22Rv1 (cell line): ENCODE results near the gene BEND3.

Experiments used
- ZFX ChIP-seq: fragments of 450-650 bp; IDR thresholded peaks from 2 replicates; pipeline ENCODE4 v1.6.1; 2017; ENCODE audit warnings: antibody characterized with exemption, borderline replicate concordance
- TF ChIP-seq, protein P1 (sequence below): fragments of 450-650 bp; IDR thresholded peaks from 2 replicates; pipeline ENCODE4 v1.5.1; 2017; ENCODE audit warnings: mild to moderate bottlenecking

DNA sequence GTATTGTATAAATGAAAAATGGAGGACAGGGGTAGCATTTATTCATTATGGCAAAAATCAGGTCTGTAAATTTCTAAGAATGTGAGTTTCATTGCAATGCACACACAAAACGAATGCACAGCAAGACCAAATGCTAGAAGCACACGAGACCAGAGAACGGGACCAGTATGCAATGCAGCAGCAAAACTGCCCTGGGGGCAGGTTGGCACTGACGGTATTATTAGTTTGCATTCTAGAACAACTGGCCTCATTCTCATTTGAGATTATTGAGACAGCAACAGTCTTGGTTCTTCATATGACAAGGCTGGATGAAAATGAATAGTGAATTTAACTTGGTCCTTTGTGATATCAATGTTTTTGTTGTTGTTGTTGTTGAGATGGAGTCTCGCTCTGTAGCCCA lies 96.3 kb downstream of the BEND3 start:
- TF ChIP-seq, protein P1, sequence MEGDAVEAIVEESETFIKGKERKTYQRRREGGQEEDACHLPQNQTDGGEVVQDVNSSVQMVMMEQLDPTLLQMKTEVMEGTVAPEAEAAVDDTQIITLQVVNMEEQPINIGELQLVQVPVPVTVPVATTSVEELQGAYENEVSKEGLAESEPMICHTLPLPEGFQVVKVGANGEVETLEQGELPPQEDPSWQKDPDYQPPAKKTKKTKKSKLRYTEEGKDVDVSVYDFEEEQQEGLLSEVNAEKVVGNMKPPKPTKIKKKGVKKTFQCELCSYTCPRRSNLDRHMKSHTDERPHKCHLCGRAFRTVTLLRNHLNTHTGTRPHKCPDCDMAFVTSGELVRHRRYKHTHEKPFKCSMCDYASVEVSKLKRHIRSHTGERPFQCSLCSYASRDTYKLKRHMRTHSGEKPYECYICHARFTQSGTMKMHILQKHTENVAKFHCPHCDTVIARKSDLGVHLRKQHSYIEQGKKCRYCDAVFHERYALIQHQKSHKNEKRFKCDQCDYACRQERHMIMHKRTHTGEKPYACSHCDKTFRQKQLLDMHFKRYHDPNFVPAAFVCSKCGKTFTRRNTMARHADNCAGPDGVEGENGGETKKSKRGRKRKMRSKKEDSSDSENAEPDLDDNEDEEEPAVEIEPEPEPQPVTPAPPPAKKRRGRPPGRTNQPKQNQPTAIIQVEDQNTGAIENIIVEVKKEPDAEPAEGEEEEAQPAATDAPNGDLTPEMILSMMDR, result no peak
- no peak for TF ChIP-seq ZFX
